Endodermal cell (in vitro differentiated cells): ENCODE measurements around the gene SPINK14. TPM values are rescaled to one million over a fixed set of nuclear protein-coding genes. Genes with fewer than 3 reads are reported as not detected.

ENCODE experiments used
- DNase-seq: peaks from one replicate; pipeline ENCODE4 v3.0.0-alpha.2; 2017
- H3K27ac ChIP-seq: 2 replicates; pipeline ENCODE4 v1.5.1; 2013; ENCODE audit warnings: mild to moderate bottlenecking, low read depth, low read length, moderate library complexity
- H3K27me3 ChIP-seq: 2 replicates; pipeline ENCODE4 v1.6.1; 2013; ENCODE audit warnings: mild to moderate bottlenecking, low read length, moderate library complexity; ENCODE audit not compliant: insufficient read depth, control insufficient read depth, poor library complexity, severe bottlenecking
- H3K36me3 ChIP-seq: 2 replicates; pipeline ENCODE4 v1.7.0; 2013; ENCODE audit warnings: mild to moderate bottlenecking, low read length, moderate library complexity; ENCODE audit not compliant: control insufficient read depth, insufficient read depth
- H3K4me1 ChIP-seq: one replicate; pipeline ENCODE4 v1.7.0; 2013; ENCODE audit warnings: low read length; ENCODE audit not compliant: control insufficient read depth, insufficient read depth
- H3K4me3 ChIP-seq: 2 replicates; pipeline ENCODE4 v1.5.1; 2013; ENCODE audit warnings: mild to moderate bottlenecking, low read length, moderate library complexity
- H3K9ac ChIP-seq: 2 replicates; pipeline ENCODE4 v1.6.1; 2013; ENCODE audit warnings: mild to moderate bottlenecking, low read length, moderate library complexity; ENCODE audit not compliant: poor library complexity, severe bottlenecking; ENCODE audit errors: extremely low read depth
- H3K9me3 ChIP-seq: 2 replicates; pipeline ENCODE4 v1.6.1; 2013; ENCODE audit warnings: mild to moderate bottlenecking, low read length, moderate library complexity; ENCODE audit not compliant: control insufficient read depth
- H3K27ac Mint-ChIP-seq: 2 replicates; pipeline ENCODE4 v1.8.0; 2020; ENCODE audit warnings: mixed read lengths
- H3K27me3 Mint-ChIP-seq: 2 replicates; pipeline ENCODE4 v1.8.0; 2021; ENCODE audit warnings: mild to moderate bottlenecking, mixed read lengths; ENCODE audit not compliant: insufficient read depth
- H3K36me3 Mint-ChIP-seq: 2 replicates; pipeline ENCODE4 v1.8.0; 2020; ENCODE audit warnings: low read depth, mixed read lengths
- H3K4me1 Mint-ChIP-seq: 2 replicates; pipeline ENCODE4 v1.8.0; 2020; ENCODE audit warnings: mixed read lengths
- H3K4me3 Mint-ChIP-seq: 2 replicates; pipeline ENCODE4 v1.8.0; 2020; ENCODE audit warnings: mild to moderate bottlenecking, moderate library complexity, mixed read lengths
- H3K9me3 Mint-ChIP-seq: 2 replicates; pipeline ENCODE4 v1.8.0; 2020; ENCODE audit warnings: mild to moderate bottlenecking, mixed read lengths
- WGBS, 2 experiments: methylation state at CpG; one replicate each; pipeline versions ENCODE4 v1.1.5 to v1.1.7; 2013; ENCODE audit warnings: missing lambda C conversion rate in 2 of 2, mixed read lengths in 1 of 2; ENCODE audit not compliant: insufficient coverage in 1 of 2, insufficient read length in 1 of 2; 5-methylcytosine and 5-hydroxymethylcytosine counted together
- long read RNA-seq, 4 experiments: library from polyadenylated mRNA in 2 of 4; library from RNA in 1 of 4; library from capped mRNA in 1 of 4; stranded (forward) in 3 of 4; unstranded in 1 of 4; transcript quantifications; one replicate each; pipeline ENCODE4 v2.0.0, GENCODE V29; 2020 to 2021; ENCODE audit warnings: inconsistent platforms in 1 of 4
- polyA plus RNA-seq, 2 experiments: library from polyadenylated mRNA; stranded (reverse); fragments of 50-300 nt; gene quantifications; one replicate each; pipeline ENCODE4 v1.2.3, GENCODE V29; 2013
- total RNA-seq, 2 donors: library from RNA; stranded (reverse); fragmentation: NEBNext Ultra II Directional in 1 of 2; extraction: Animal tissue kit (Norgen Biotek cat#: 25700) in 1 of 2; gene quantifications; 2 replicates in 1 of 2; 3 replicates in 1 of 2; pipeline ENCODE4 v1.2.1, GENCODE V29; 2021
- TF ChIP-seq, protein P1 (sequence below): fragments of 200-600 bp; sonication (generic); conservative IDR thresholded peaks from 2 replicates; pipeline ENCODE4 v1.5.0; 2021; ENCODE audit warnings: antibody characterized with exemption, mild to moderate bottlenecking

SPINK14 gene
- not detected for total RNA-seq
- polyA plus RNA-seq (2013, experiment 1 of 2): not detected
- not detected for polyA plus RNA-seq (2013, experiment 2 of 2)
- long read RNA-seq, experiment 1: 0 reads
- long read RNA-seq, experiment 2: 0 reads
- long read RNA-seq, experiment 3: 0 reads
- long read RNA-seq, experiment 4: 0 reads

GRCh38 chr5:148168246-148168645, at the start of gene SPINK14:
TSS of gene SPINK14 (plus strand) at chr5:148168546. CDS start at chr5:148169733, 1,187 bp downstream.
- Histone ChIP-seq H3K27me3 (no peaks in the 10 kb centered on the region), H3K36me3 (no peaks in the 10 kb centered on the region), H3K4me3 (no peak within 1 kb of the TSS), H3K9me3 (peaks cover 25% of the 10 kb centered on the region), H3K27ac (no peak within 1 kb of the TSS), H3K9ac (no peak within 1 kb of the TSS), H3K4me1 (no peaks in the 10 kb centered on the region)
- WGBS, 2 experiments: 90% methylated on average over 1 of the region's 1 CpG; no CpG with 5 or more reads in 1 of the 2 experiments
- Mint-ChIP-seq H3K27ac (no peak within 1 kb of the TSS), H3K4me3 (no peak within 1 kb of the TSS), H3K27me3 (peaks cover 3% of the 10 kb centered on the region), H3K36me3 (no peaks in the 10 kb centered on the region), H3K9me3 (peaks cover 9% of the 10 kb centered on the region), H3K4me1 (peaks cover 7% of the 10 kb centered on the region)
- no peak for DNase-seq
- TF ChIP-seq, protein P1, sequence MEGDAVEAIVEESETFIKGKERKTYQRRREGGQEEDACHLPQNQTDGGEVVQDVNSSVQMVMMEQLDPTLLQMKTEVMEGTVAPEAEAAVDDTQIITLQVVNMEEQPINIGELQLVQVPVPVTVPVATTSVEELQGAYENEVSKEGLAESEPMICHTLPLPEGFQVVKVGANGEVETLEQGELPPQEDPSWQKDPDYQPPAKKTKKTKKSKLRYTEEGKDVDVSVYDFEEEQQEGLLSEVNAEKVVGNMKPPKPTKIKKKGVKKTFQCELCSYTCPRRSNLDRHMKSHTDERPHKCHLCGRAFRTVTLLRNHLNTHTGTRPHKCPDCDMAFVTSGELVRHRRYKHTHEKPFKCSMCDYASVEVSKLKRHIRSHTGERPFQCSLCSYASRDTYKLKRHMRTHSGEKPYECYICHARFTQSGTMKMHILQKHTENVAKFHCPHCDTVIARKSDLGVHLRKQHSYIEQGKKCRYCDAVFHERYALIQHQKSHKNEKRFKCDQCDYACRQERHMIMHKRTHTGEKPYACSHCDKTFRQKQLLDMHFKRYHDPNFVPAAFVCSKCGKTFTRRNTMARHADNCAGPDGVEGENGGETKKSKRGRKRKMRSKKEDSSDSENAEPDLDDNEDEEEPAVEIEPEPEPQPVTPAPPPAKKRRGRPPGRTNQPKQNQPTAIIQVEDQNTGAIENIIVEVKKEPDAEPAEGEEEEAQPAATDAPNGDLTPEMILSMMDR: no peak

GRCh38 chr5:148120317-148120716, 48.0 kb upstream of the SPINK14 start:
- H3K27me3 ChIP-seq: no peaks in the 10 kb centered on the region
- Mint-ChIP-seq H3K4me1 (no peaks in the 10 kb centered on the region), H3K36me3 (peaks cover 59% of the 10 kb centered on the region), H3K9me3 (no peaks in the 10 kb centered on the region), H3K4me3 (no peak overlapping the region), H3K27me3 (no peaks in the 10 kb centered on the region), H3K27ac (no peak overlapping the region)
- H3K9me3 ChIP-seq: no peaks in the 10 kb centered on the region
- WGBS, 2 experiments: 91 to 100% methylated on average over 2 to 3 of the region's 3 CpGs
- no peak overlapping the region for H3K27ac ChIP-seq
- H3K4me1 ChIP-seq: no peaks in the 10 kb centered on the region
- H3K9ac ChIP-seq: no peak overlapping the region
- DNase-seq: no peak
- H3K4me3 ChIP-seq: no peak overlapping the region
- peaks cover 39% of the 10 kb centered on the region for H3K36me3 ChIP-seq
- TF ChIP-seq, protein P1: no peak

DNA sequence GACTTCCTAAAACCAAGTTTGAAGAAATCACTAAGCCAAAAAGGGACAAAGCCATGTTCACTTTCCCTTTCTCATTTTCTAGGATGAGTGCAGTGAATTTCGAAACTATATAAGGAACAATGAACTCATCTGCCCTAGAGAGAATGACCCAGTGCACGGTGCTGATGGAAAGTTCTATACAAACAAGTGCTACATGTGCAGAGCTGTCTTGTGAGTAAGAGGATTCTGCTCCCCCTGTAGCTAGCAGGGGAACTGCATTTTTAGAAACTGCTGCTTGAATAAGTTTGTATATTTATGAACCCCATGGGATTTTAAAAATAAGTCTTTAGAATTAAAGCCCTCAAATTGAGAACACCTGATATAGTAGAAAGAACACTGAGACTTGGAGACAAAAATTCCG, 42.7 kb upstream of the SPINK14 start:
- no peak overlapping the region for H3K4me3 Mint-ChIP-seq
- H3K27ac Mint-ChIP-seq: no peak overlapping the region
- DNase-seq: no peak
- Histone ChIP-seq H3K36me3 (peaks cover 19% of the 10 kb centered on the region), H3K4me3 (no peak overlapping the region), H3K9ac (no peak overlapping the region), H3K9me3 (no peaks in the 10 kb centered on the region), H3K27ac (no peak overlapping the region), H3K4me1 (no peaks in the 10 kb centered on the region), H3K27me3 (no peaks in the 10 kb centered on the region)
- H3K9me3 Mint-ChIP-seq: no peaks in the 10 kb centered on the region
- H3K4me1 Mint-ChIP-seq: no peaks in the 10 kb centered on the region
- no peaks in the 10 kb centered on the region for H3K27me3 Mint-ChIP-seq
- TF ChIP-seq, protein P1: peak; percentile 57
- H3K36me3 Mint-ChIP-seq: peaks cover 34% of the 10 kb centered on the region
- WGBS, 2 experiments: 87 to 100% methylated on average over 1 to 3 of the region's 3 CpGs
